Right lung (tissue), 5 donors: ENCODE data around the gene NPDC1. TPM values are rescaled to one million over a fixed set of nuclear protein-coding genes. Genes with fewer than 3 reads are reported as not detected.
"Not testable (repeated sequence)": the region's sequence is repeated elsewhere in the genome, so short reads cannot be mapped to it uniquely, and the experiment has no call there.

Experiments
- DNase-seq, 2 donors: peaks; one replicate each; pipeline ENCODE4 v3.0.0-alpha.2; 2013
- polyA plus RNA-seq, 5 donors: library from polyadenylated mRNA; unstranded; fragments of 120-200 nt; gene quantifications; one replicate each; pipeline versions ENCODE4 v1.2.1 to v1.2.3, GENCODE V29; 2013; ENCODE audit warnings: inconsistent platforms in 1 of 5, low replicate concordance in 1 of 5; ENCODE audit not compliant: insufficient read length in 5 of 5, insufficient read depth in 1 of 5

Gene NPDC1
- polyA plus RNA-seq, 5 donors = 20.6 to 61.5 (median 33.8) TPM

- no peak for DNase-seq
Measured at GRCh38 chr9:137042751-137043727, 2.9 kb downstream of the NPDC1 start.

- no peak for DNase-seq
Measured at GRCh38 chr9:137041124-137041523, 4.9 kb downstream of the NPDC1 start.

- no peak for DNase-seq
Measured at GRCh38 chr9:137040568-137040967, 5.4 kb downstream of the NPDC1 start.

GRCh38 chr9:137039611-137040366 is 6.2 kb downstream of the NPDC1 start:
- DNase-seq = no peak

- DNase-seq = no peak
Measured at GRCh38 chr9:137038916-137039315, 7.1 kb downstream of the NPDC1 start.

GRCh38 chr9:137037483-137037882 is 8.5 kb downstream of the NPDC1 start:
- DNase-seq = no peak

GRCh38 chr9:137037035-137037434 is 8.9 kb downstream of the NPDC1 start:
- DNase-seq = no peak

- DNase-seq = no peak
Measured at GRCh38 chr9:137035937-137036336, 10.0 kb downstream of the NPDC1 start.

- no peak for DNase-seq
Measured at GRCh38 chr9:137035507-137035834, 10.5 kb downstream of the NPDC1 start.

- DNase-seq = peak; percentile 72 to 81
Measured at GRCh38 chr9:137034709-137035506, 11.1 kb downstream of the NPDC1 start.

- no peak for DNase-seq
Measured at GRCh38 chr9:137034039-137034708, 11.8 kb downstream of the NPDC1 start.

- not testable (repeated sequence) for DNase-seq
Measured at GRCh38 chr9:137033481-137033880, 12.5 kb downstream of the NPDC1 start.

GRCh38 chr9:137032858-137033257 is 13.1 kb downstream of the NPDC1 start:
- no peak for DNase-seq

- no peak for DNase-seq
Measured at GRCh38 chr9:137031904-137032640, 13.9 kb downstream of the NPDC1 start, which contains the start of gene FUT7. TSS of gene FUT7 (minus strand) at chr9:137032088. CDS start at chr9:137031991, 97 bp downstream.

GRCh38 chr9:137030538-137031527 is 15.1 kb downstream of the NPDC1 start:
- no peak for DNase-seq

GRCh38 chr9:137030006-137030405 is 16.0 kb downstream of the NPDC1 start:
- DNase-seq = no peak

- DNase-seq = peak in 1 of 2 donors; percentile 36
Measured at GRCh38 chr9:137029058-137029936, 16.7 kb downstream of the NPDC1 start.
